HepG2 (cell line): ENCODE results near the gene XPC.

Experiments
- CHD2 ChIP-seq: IDR thresholded peaks from 2 replicates; pipeline ENCODE4 v1.6.1; 2011; ENCODE audit warnings: low read depth, low read length, improper control_type of control experiment
- CTCF ChIP-seq: sonication (generic); formaldehyde crosslinking; IDR thresholded peaks from 2 replicates; pipeline ENCODE4 v1.5.0; 2020; ENCODE audit warnings: mild to moderate bottlenecking, missing genetic modification reagents, moderate library complexity
- DPF2 ChIP-seq: sonication (generic); formaldehyde crosslinking; IDR thresholded peaks from 2 replicates; pipeline ENCODE4 v1.4.0; 2020; ENCODE audit warnings: mild to moderate bottlenecking, low read depth, missing genetic modification reagents, borderline replicate concordance
- DRAP1 ChIP-seq: IDR thresholded peaks from 2 replicates; pipeline ENCODE4 v1.6.1; 2016; ENCODE audit warnings: missing genetic modification reagents, missing compliant biosample characterization
- NCOA2 ChIP-seq: sonication (generic); formaldehyde crosslinking; IDR thresholded peaks from 2 replicates; pipeline ENCODE4 v1.8.0; 2022; ENCODE audit warnings: inconsistent platforms

GRCh38 chr3:14199641-14200040, 21.2 kb upstream of the XPC start:
- no peak for TF ChIP-seq CTCF (CRISPR knock-in tag)
- TF ChIP-seq NCOA2 (CRISPR knock-in tag) = no peak
- no peak for TF ChIP-seq CHD2
- TF ChIP-seq DRAP1 (CRISPR knock-in tag) = no peak
- no peak for TF ChIP-seq DPF2
